Cardiac fibroblast (primary cell): ENCODE data around the gene SLC25A33.
"Not testable (repeated sequence)": the region's sequence is repeated elsewhere in the genome, so short reads cannot be mapped to it uniquely, and the experiment has no call there.

ENCODE experiments used
- DNase-seq, 2 donors: peaks; one replicate each; pipeline versions ENCODE4 v3.0.0 to v3.0.0-alpha.2; 2010; ENCODE audit warnings: low read depth in 2 of 2
- H3K4me3 ChIP-seq, 2 donors: replicated peaks in 1 of 2; 1 replicate in 1 of 2; 2 replicates in 1 of 2; pipeline ENCODE4 v1.5.1; 2011; ENCODE audit warnings: low read depth in 2 of 2, low read length in 2 of 2, mild to moderate bottlenecking in 2 of 2, moderate library complexity in 1 of 2
- CTCF ChIP-seq: IDR thresholded peaks from one replicate; pipeline ENCODE4 v1.5.1; 2011; ENCODE audit warnings: low read depth, mild to moderate bottlenecking, low read length, inconsistent platforms

Gene SLC25A33

GRCh38 chr1:9555942-9556341 lies 16.7 kb downstream of the SLC25A33 start:
- DNase-seq: no peak
- H3K4me3 ChIP-seq: no peak overlapping the region
- no peak for TF ChIP-seq CTCF

- no peak overlapping the region for H3K4me3 ChIP-seq
- TF ChIP-seq CTCF: no peak
- no peak for DNase-seq
Observed at GRCh38 chr1:9557624-9558023, 18.4 kb downstream of the SLC25A33 start.

GRCh38 chr1:9558271-9558945 lies 19.1 kb downstream of the SLC25A33 start:
- DNase-seq: no peak
- no peak for TF ChIP-seq CTCF
- no peak overlapping the region for H3K4me3 ChIP-seq

- no peak for TF ChIP-seq CTCF
- no peak for DNase-seq
- no peak overlapping the region for H3K4me3 ChIP-seq
Observed at GRCh38 chr1:9558946-9559545, 19.8 kb downstream of the SLC25A33 start.

- H3K4me3 ChIP-seq: no peak overlapping the region
- TF ChIP-seq CTCF: no peak
- DNase-seq: no peak
Observed at GRCh38 chr1:9559673-9560072, 20.4 kb downstream of the SLC25A33 start.

- not testable (repeated sequence) for H3K4me3 ChIP-seq, DNase-seq
Observed at GRCh38 chr1:9560090-9560489, 20.8 kb downstream of the SLC25A33 start.

- no peak overlapping the region for H3K4me3 ChIP-seq
- TF ChIP-seq CTCF: no peak
- DNase-seq: peak; percentile 96 to 98
Observed at GRCh38 chr1:9561429-9561828, 22.2 kb downstream of the SLC25A33 start.
